SK-N-SH treated with all-trans-retinoic acid at 6 μM for 48 hours (cell line): Measurements from ENCODE around the gene HIVEP3.

ENCODE experiments used
- ATAC-seq: fragments of 200-7000 bp; cut with Tn5 transposase; 3 replicates; pipeline ENCODE4 v1.9.1; 2020; ENCODE audit warnings: mild to moderate bottlenecking, moderate library complexity
- ARNTL ChIP-seq: fragments of 450-650 bp; formaldehyde crosslinking; IDR thresholded peaks from 2 replicates; pipeline ENCODE4 v1.5.0; 2020; ENCODE audit warnings: low read depth, mild to moderate bottlenecking, moderate library complexity, borderline replicate concordance
- BACH2 ChIP-seq: fragments of 250-450 bp; sonication (Bioruptor Pico); IDR thresholded peaks from 2 replicates; pipeline ENCODE4 v1.9.0; 2021; ENCODE audit warnings: mild to moderate bottlenecking, borderline replicate concordance
- CSDC2 ChIP-seq: fragments of 250-450 bp; sonication (Bioruptor Pico); IDR thresholded peaks from 2 replicates; pipeline ENCODE4 v1.5.0; 2020; ENCODE audit warnings: mild to moderate bottlenecking, moderate library complexity
- ESRRG ChIP-seq: fragments of 250-450 bp; sonication (Bioruptor Pico); IDR thresholded peaks from 2 replicates; pipeline ENCODE4 v1.6.1; 2021; ENCODE audit warnings: mild to moderate bottlenecking
- GLIS3 ChIP-seq: fragments of 250-450 bp; sonication (Bioruptor Pico); IDR thresholded peaks from 2 replicates; pipeline ENCODE4 v1.5.0; 2020; ENCODE audit warnings: mild to moderate bottlenecking, moderate library complexity
- ISL1 ChIP-seq: fragments of 250-450 bp; sonication (Bioruptor Pico); IDR thresholded peaks from 2 replicates; pipeline ENCODE4 v2.1.2; 2022; ENCODE audit warnings: mild to moderate bottlenecking, moderate library complexity
- OSR1 ChIP-seq: fragments of 250-450 bp; sonication (Bioruptor Pico); IDR thresholded peaks from 2 replicates; pipeline ENCODE4 v1.8.0; 2022; ENCODE audit warnings: moderate library complexity, mild to moderate bottlenecking, inconsistent platforms
- PPARA ChIP-seq: fragments of 250-450 bp; sonication (Bioruptor Pico); IDR thresholded peaks from 2 replicates; pipeline ENCODE4 v1.5.0; 2020; ENCODE audit warnings: mild to moderate bottlenecking, borderline replicate concordance
- RARB ChIP-seq: fragments of 250-450 bp; sonication (Bioruptor Pico); IDR thresholded peaks from 2 replicates; pipeline ENCODE4 v1.8.0; 2021; ENCODE audit warnings: mild to moderate bottlenecking, moderate library complexity
- SNAI2 ChIP-seq: fragments of 250-450 bp; sonication (Bioruptor Pico); IDR thresholded peaks from 2 replicates; pipeline ENCODE4 v1.5.0; 2020; ENCODE audit warnings: mild to moderate bottlenecking, moderate library complexity
- TCF4 ChIP-seq: fragments of 250-450 bp; sonication (Bioruptor Pico); IDR thresholded peaks from 2 replicates; pipeline ENCODE4 v1.8.0; 2021; ENCODE audit warnings: mild to moderate bottlenecking, moderate library complexity, borderline replicate concordance
- TOX ChIP-seq: fragments of 250-450 bp; sonication (Bioruptor Pico); IDR thresholded peaks from 2 replicates; pipeline ENCODE4 v1.8.0; 2021; ENCODE audit warnings: mild to moderate bottlenecking, moderate library complexity, borderline replicate concordance
- ZC3H10 ChIP-seq: fragments of 250-450 bp; sonication (Bioruptor Pico); IDR thresholded peaks from 2 replicates; pipeline ENCODE4 v1.5.1; 2021; ENCODE audit warnings: mild to moderate bottlenecking, moderate library complexity
- ZFP3 ChIP-seq: fragments of 250-450 bp; sonication (Bioruptor Pico); IDR thresholded peaks from 2 replicates; pipeline ENCODE4 v1.5.0; 2020; ENCODE audit warnings: mild to moderate bottlenecking, moderate library complexity
- ZFP30 ChIP-seq: fragments of 450-650 bp; formaldehyde crosslinking; IDR thresholded peaks from 2 replicates; pipeline ENCODE4 v1.5.0; 2022; ENCODE audit warnings: mild to moderate bottlenecking, moderate library complexity
- ZNF565 ChIP-seq: fragments of 450-650 bp; formaldehyde crosslinking; conservative IDR thresholded peaks from 2 replicates; pipeline ENCODE4 v1.5.0; 2020; ENCODE audit warnings: low read depth, mild to moderate bottlenecking, moderate library complexity
- ZNF70 ChIP-seq: fragments of 450-650 bp; formaldehyde crosslinking; IDR thresholded peaks from 2 replicates; pipeline ENCODE4 v1.5.0; 2020; ENCODE audit warnings: mild to moderate bottlenecking, moderate library complexity
- ZNF8 ChIP-seq: fragments of 450-650 bp; formaldehyde crosslinking; IDR thresholded peaks from 2 replicates; pipeline ENCODE4 v1.5.0; 2020; ENCODE audit warnings: mild to moderate bottlenecking, moderate library complexity
- TF ChIP-seq, protein P1 (sequence below): fragments of 250-450 bp; sonication (Bioruptor Pico); IDR thresholded peaks from 2 replicates; pipeline ENCODE4 v1.5.0; 2020; ENCODE audit warnings: mild to moderate bottlenecking, moderate library complexity
- TF ChIP-seq, protein P2 (sequence below): fragments of 250-450 bp; sonication (Bioruptor Pico); IDR thresholded peaks from 2 replicates; pipeline ENCODE4 v1.8.0; 2020; ENCODE audit warnings: mild to moderate bottlenecking, moderate library complexity, borderline replicate concordance
- TF ChIP-seq, protein P3 (sequence below): fragments of 250-450 bp; sonication (Bioruptor Pico); IDR thresholded peaks from 2 replicates; pipeline ENCODE4 v1.8.0; 2021; ENCODE audit warnings: low read depth, mild to moderate bottlenecking, moderate library complexity, borderline replicate concordance
- TF ChIP-seq, protein P4 (sequence below): fragments of 250-450 bp; sonication (Bioruptor Pico); IDR thresholded peaks from 2 replicates; pipeline ENCODE4 v1.5.1; 2021; ENCODE audit warnings: mild to moderate bottlenecking, moderate library complexity
- TF ChIP-seq, protein P5 (sequence below): fragments of 250-450 bp; sonication (Bioruptor Pico); IDR thresholded peaks from 2 replicates; pipeline ENCODE4 v1.5.1; 2020; ENCODE audit warnings: low read depth, mild to moderate bottlenecking, moderate library complexity

The HIVEP3 gene

DNA sequence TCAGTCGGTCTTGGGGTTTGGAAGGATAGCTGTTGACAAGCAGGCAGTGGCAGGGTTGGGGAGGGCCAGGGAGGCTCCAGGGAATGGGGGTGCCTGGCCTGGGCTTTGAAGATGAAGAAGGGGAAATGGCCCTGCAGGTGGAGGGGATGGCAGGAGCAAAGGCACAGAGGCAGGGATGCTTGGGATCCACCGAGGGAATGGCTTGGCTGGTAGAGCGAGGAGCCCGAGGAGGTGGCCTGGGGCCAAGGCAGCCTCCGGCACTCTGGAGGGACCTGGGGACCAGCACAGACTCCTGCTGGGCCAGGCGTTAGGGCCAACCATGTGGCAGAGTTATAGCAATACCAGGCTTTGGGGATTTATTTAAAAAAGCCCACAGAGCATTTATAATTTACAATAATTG lies 371.4 kb downstream of the HIVEP3 start:
- no peak for TF ChIP-seq OSR1
- no peak for TF ChIP-seq ZNF565
- no peak for TF ChIP-seq ZNF8 (CRISPR knock-in tag)
- TF ChIP-seq, protein P1, sequence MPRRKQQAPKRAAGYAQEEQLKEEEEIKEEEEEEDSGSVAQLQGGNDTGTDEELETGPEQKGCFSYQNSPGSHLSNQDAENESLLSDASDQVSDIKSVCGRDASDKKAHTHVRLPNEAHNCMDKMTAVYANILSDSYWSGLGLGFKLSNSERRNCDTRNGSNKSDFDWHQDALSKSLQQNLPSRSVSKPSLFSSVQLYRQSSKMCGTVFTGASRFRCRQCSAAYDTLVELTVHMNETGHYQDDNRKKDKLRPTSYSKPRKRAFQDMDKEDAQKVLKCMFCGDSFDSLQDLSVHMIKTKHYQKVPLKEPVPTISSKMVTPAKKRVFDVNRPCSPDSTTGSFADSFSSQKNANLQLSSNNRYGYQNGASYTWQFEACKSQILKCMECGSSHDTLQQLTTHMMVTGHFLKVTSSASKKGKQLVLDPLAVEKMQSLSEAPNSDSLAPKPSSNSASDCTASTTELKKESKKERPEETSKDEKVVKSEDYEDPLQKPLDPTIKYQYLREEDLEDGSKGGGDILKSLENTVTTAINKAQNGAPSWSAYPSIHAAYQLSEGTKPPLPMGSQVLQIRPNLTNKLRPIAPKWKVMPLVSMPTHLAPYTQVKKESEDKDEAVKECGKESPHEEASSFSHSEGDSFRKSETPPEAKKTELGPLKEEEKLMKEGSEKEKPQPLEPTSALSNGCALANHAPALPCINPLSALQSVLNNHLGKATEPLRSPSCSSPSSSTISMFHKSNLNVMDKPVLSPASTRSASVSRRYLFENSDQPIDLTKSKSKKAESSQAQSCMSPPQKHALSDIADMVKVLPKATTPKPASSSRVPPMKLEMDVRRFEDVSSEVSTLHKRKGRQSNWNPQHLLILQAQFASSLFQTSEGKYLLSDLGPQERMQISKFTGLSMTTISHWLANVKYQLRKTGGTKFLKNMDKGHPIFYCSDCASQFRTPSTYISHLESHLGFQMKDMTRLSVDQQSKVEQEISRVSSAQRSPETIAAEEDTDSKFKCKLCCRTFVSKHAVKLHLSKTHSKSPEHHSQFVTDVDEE (CRISPR knock-in tag) = no peak
- no peak for TF ChIP-seq ARNTL (CRISPR knock-in tag)
- TF ChIP-seq TCF4 (CRISPR knock-in tag) = no peak
- TF ChIP-seq ZFP30 = no peak
- TF ChIP-seq TOX (CRISPR knock-in tag) = no peak
- TF ChIP-seq RARB (CRISPR knock-in tag) = no peak
- TF ChIP-seq ISL1 (CRISPR knock-in tag) = no peak
- TF ChIP-seq, all 23 proteins: peak for 0
- ATAC-seq = no peak

DNA sequence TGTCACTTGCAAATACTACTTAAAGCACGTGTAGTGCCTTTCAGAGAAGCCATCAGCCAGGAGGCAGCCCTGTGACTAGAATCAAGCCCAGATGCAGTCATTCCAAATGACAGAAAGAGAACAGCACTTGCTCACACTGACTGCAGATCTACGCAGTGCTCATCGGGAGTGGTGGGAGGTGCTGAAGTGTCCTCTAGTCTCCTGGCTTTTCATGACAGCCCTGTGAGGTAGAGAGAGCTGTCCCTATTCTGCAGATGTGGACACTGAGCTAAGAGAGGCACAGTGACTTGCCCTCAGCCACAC lies 371.9 kb downstream of the HIVEP3 start:
- no peak for ATAC-seq
- TF ChIP-seq RARB (CRISPR knock-in tag) = no peak
- no peak for TF ChIP-seq ZFP3 (CRISPR knock-in tag)
- no peak for TF ChIP-seq BACH2 (CRISPR knock-in tag)
- TF ChIP-seq, protein P2, sequence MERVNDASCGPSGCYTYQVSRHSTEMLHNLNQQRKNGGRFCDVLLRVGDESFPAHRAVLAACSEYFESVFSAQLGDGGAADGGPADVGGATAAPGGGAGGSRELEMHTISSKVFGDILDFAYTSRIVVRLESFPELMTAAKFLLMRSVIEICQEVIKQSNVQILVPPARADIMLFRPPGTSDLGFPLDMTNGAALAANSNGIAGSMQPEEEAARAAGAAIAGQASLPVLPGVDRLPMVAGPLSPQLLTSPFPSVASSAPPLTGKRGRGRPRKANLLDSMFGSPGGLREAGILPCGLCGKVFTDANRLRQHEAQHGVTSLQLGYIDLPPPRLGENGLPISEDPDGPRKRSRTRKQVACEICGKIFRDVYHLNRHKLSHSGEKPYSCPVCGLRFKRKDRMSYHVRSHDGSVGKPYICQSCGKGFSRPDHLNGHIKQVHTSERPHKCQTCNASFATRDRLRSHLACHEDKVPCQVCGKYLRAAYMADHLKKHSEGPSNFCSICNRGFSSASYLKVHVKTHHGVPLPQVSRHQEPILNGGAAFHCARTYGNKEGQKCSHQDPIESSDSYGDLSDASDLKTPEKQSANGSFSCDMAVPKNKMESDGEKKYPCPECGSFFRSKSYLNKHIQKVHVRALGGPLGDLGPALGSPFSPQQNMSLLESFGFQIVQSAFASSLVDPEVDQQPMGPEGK (CRISPR knock-in tag) = no peak
- TF ChIP-seq ZFP30 = no peak
- no peak for TF ChIP-seq ZNF565
- TF ChIP-seq, protein P1 (CRISPR knock-in tag) = no peak
- no peak for TF ChIP-seq TOX (CRISPR knock-in tag)
- no peak for TF ChIP-seq CSDC2 (CRISPR knock-in tag)
- no peak for TF ChIP-seq TCF4 (CRISPR knock-in tag)
- no peak for TF ChIP-seq ZNF8 (CRISPR knock-in tag)
- TF ChIP-seq, protein P3, sequence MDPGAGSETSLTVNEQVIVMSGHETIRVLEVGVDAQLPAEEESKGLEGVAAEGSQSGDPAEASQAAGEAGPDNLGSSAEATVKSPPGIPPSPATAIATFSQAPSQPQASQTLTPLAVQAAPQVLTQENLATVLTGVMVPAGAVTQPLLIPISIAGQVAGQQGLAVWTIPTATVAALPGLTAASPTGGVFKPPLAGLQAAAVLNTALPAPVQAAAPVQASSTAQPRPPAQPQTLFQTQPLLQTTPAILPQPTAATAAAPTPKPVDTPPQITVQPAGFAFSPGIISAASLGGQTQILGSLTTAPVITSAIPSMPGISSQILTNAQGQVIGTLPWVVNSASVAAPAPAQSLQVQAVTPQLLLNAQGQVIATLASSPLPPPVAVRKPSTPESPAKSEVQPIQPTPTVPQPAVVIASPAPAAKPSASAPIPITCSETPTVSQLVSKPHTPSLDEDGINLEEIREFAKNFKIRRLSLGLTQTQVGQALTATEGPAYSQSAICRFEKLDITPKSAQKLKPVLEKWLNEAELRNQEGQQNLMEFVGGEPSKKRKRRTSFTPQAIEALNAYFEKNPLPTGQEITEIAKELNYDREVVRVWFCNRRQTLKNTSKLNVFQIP (CRISPR knock-in tag) = no peak
- TF ChIP-seq, all 23 proteins: peak for 0

DNA sequence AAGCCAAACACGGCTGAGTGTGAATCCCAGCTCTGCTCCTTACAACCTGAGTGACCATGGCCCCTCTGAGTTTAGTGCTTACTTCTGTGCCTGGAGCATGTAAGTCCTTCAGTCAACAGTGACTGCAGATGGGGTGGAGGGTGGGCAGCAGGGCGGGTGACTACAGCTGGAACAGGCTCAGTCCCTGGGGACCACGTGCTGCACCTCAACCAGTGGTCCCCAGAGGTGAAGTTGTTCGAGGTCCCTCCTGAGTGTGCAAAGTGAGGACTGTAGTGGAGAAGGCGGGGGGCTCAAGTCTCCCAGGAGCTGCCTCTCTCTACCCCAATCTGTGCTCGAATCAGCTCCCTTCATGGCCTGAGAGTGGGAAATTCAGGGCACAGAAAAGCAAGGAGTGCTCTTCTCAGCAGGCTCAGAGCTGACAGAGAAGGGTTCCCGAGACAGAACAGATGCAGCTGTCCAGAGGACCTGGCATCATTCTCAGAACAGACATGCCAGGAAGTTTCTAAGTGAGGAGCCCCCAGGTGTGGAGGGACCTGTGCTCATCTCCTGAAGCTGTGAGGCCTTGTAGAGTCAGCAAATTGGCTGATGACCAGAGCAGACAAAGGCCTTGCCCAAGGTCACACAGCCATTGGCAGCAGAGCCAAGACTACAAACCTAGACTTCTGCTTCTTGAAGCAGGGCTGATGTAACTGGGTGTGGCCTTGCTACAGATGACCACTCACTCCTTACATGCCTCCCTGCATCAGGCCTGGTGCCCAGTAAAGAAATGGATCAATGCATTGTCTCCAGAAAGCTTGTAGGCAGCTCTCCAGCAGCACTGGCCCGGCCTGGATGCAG lies 372.5 kb downstream of the HIVEP3 start:
- no peak for ATAC-seq
- no peak for TF ChIP-seq ZNF565
- no peak for TF ChIP-seq ESRRG
- no peak for TF ChIP-seq PPARA
- TF ChIP-seq ZNF70 (CRISPR knock-in tag) = no peak
- no peak for TF ChIP-seq GLIS3 (CRISPR knock-in tag)
- TF ChIP-seq, protein P4, sequence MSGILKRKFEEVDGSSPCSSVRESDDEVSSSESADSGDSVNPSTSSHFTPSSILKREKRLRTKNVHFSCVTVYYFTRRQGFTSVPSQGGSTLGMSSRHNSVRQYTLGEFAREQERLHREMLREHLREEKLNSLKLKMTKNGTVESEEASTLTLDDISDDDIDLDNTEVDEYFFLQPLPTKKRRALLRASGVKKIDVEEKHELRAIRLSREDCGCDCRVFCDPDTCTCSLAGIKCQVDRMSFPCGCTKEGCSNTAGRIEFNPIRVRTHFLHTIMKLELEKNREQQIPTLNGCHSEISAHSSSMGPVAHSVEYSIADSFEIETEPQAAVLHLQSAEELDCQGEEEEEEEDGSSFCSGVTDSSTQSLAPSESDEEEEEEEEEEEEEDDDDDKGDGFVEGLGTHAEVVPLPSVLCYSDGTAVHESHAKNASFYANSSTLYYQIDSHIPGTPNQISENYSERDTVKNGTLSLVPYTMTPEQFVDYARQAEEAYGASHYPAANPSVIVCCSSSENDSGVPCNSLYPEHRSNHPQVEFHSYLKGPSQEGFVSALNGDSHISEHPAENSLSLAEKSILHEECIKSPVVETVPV (CRISPR knock-in tag) = no peak
- TF ChIP-seq, protein P5, sequence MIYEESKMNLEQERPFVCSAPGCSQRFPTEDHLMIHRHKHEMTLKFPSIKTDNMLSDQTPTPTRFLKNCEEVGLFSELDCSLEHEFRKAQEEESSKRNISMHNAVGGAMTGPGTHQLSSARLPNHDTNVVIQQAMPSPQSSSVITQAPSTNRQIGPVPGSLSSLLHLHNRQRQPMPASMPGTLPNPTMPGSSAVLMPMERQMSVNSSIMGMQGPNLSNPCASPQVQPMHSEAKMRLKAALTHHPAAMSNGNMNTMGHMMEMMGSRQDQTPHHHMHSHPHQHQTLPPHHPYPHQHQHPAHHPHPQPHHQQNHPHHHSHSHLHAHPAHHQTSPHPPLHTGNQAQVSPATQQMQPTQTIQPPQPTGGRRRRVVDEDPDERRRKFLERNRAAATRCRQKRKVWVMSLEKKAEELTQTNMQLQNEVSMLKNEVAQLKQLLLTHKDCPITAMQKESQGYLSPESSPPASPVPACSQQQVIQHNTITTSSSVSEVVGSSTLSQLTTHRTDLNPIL = no peak
- no peak for TF ChIP-seq ZC3H10 (CRISPR knock-in tag)
- TF ChIP-seq SNAI2 (CRISPR knock-in tag) = no peak
- TF ChIP-seq ISL1 (CRISPR knock-in tag) = no peak
